Measurements from ENCODE around the gene CDAN1. TPM values are rescaled to one million over a fixed set of nuclear protein-coding genes. Genes with fewer than 3 reads are reported as not detected.

The CDAN1 gene
- total and polyA plus RNA-seq, 2 of the 4 experiments (the other 2 are of a cell fraction): 4.7 to 5.6 TPM

DNA sequence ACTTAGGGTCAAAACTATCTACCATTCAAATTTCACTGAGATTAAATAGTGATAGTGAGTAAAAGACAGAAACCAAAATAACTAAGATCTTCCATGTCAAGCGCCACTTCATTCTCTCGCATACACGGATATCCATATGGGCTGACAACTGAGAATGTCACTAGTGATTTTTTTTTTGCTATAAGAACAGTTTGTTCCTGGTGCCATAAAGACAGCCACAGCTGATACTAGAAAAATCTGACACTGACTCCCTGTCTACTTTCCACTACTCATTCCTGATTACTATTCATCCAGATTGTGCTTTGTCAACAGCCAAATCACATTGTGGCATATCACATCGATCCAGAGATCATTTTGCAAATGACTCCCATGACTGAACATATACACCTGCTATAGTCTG, 45.8 kb upstream of the CDAN1 start:
- POLR2A ChIA-PET (ENCODE audit: unreplicated experiment): no interaction called here

More for the DNA sequence above, 45.8 kb upstream of the CDAN1 start:
- H3K14ac ChIP-seq (replicated peaks; ENCODE audit: low read depth, low read length): no peak overlapping the region
- DNase-seq (no peak), ATAC-seq (ENCODE audit: low read depth) (no peak)
- H2BK120ac ChIP-seq (ENCODE audit: low read depth, low read length): no peak overlapping the region
- H2BK5ac ChIP-seq (ENCODE audit: low read depth, low read length, poor library complexity, severe bottlenecking): no peak overlapping the region
- CTCF ChIA-PET: no interaction called here
- no peaks in the 10 kb centered on the region for H3K79me1 ChIP-seq (ENCODE audit: low read depth in 1 of 2, low read length in 2 of 2)
- no peak overlapping the region for H4K91ac ChIP-seq (ENCODE audit: insufficient read depth, low read depth, low read length)
- TF ChIP-seq SMC3 (IDR thresholded peaks at IDR 0.05; ENCODE audit: low read depth, low read length): no peak
- TF ChIP-seq CHD1 (IDR thresholded peaks at IDR 0.05; ENCODE audit: low read depth, low read length): no peak
- TF ChIP-seq, protein P1, sequence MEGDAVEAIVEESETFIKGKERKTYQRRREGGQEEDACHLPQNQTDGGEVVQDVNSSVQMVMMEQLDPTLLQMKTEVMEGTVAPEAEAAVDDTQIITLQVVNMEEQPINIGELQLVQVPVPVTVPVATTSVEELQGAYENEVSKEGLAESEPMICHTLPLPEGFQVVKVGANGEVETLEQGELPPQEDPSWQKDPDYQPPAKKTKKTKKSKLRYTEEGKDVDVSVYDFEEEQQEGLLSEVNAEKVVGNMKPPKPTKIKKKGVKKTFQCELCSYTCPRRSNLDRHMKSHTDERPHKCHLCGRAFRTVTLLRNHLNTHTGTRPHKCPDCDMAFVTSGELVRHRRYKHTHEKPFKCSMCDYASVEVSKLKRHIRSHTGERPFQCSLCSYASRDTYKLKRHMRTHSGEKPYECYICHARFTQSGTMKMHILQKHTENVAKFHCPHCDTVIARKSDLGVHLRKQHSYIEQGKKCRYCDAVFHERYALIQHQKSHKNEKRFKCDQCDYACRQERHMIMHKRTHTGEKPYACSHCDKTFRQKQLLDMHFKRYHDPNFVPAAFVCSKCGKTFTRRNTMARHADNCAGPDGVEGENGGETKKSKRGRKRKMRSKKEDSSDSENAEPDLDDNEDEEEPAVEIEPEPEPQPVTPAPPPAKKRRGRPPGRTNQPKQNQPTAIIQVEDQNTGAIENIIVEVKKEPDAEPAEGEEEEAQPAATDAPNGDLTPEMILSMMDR (conservative IDR thresholded peaks at IDR 0.05; ENCODE audit: low read depth, low read length): no peak
- TF ChIP-seq FOS (IDR thresholded peaks at IDR 0.05; ENCODE audit: low read depth, low read length): no peak
- TF ChIP-seq RCOR1 (IDR thresholded peaks at IDR 0.05; ENCODE audit: insufficient replicate concordance, low read length): no peak
- H3K4me2 ChIP-seq (ENCODE audit: low read depth, low read length): no peak overlapping the region
- dilution Hi-C loops (cut with HindIII; ENCODE audit: low sequenced_read_pairs, unreplicated experiment) (no loop called here), intact Hi-C loops (cut with micrococcal nuclease) (no loop called here), in situ Hi-C loops (cut with MboI; ENCODE audit: low sequenced_read_pairs) (no loop called here)
- H3K23ac ChIP-seq (ENCODE audit: low read depth, low read length): no peak overlapping the region
- H2BK20ac ChIP-seq (ENCODE audit: low read depth, low read length): no peak overlapping the region
- H3K4me1 ChIP-seq (ENCODE audit: control insufficient read depth, insufficient read depth, low read length): no peaks in the 10 kb centered on the region
- H3K18ac ChIP-seq (ENCODE audit: low read depth, low read length): no peak overlapping the region
- no peak overlapping the region for H2AK9ac ChIP-seq (replicated peaks; ENCODE audit: low read depth, low read length, poor library complexity)
- no peak overlapping the region for H3K4me3 ChIP-seq (ENCODE audit: insufficient read depth, low read depth, low read length)
- H3K4ac ChIP-seq (ENCODE audit: low read depth, low read length): no peak overlapping the region
- no peak overlapping the region for H2AFZ ChIP-seq (replicated peaks; ENCODE audit: low read length, poor library complexity)
- no peaks in the 10 kb centered on the region for H3K27me3 ChIP-seq (ENCODE audit: control insufficient read depth, insufficient read depth, low read length)
- no peaks in the 10 kb centered on the region for H3K9me1 ChIP-seq (ENCODE audit: insufficient read depth, low read length)
- no peak overlapping the region for H3K9ac ChIP-seq (ENCODE audit: low read depth, low read length)
- H3K27ac ChIP-seq (ENCODE audit: insufficient read depth, low read length): no peak overlapping the region
- WGBS, 2 experiments (ENCODE audit: extremely low coverage in 2 of 2, insufficient read length in 1 of 2): no CpG with 5 or more reads among the region's 4 CpGs
- BruUV-seq (replicated peaks): no TSS peak
- H2AK5ac ChIP-seq (ENCODE audit: low read depth, low read length): no peak overlapping the region
- peaks cover 2% of the 10 kb centered on the region; the same call in 1 of the 2 replicates for H3K36me3 ChIP-seq (ENCODE audit: control insufficient read depth, insufficient read depth, low read length)
- H4K20me1 ChIP-seq (ENCODE audit: insufficient read depth, low read length): no peaks in the 10 kb centered on the region
- no peak overlapping the region for H2BK15ac ChIP-seq (ENCODE audit: low read depth, low read length)
- H3K9me3 ChIP-seq (ENCODE audit: control insufficient read depth, insufficient read depth, low read length): no peaks in the 10 kb centered on the region
- H4K5ac ChIP-seq (ENCODE audit: low read depth, low read length): no peak overlapping the region
- no peak overlapping the region for H3K56ac ChIP-seq (ENCODE audit: extremely low read depth, insufficient read depth, low read length)
- H4K8ac ChIP-seq (ENCODE audit: low read depth in 2 of 2, low read length in 2 of 2): no peak overlapping the region

Data from IMR-90 (cell line).